ENCODE measurements around the gene C2orf80.

- TF ChIP-seq POLR2A (IDR thresholded peaks at IDR 0.05) (no peak), POLR2AphosphoS5 (IDR thresholded peaks at IDR 0.05) (no peak), CTCF (IDR thresholded peaks at IDR 0.05) (no peak)
These were observed 2.9 kb upstream of the C2orf80 start for GRCh38 chr2:208192611-208193236.

Data from gastroesophageal sphincter (tissue), 3 donors.